Pons (tissue), 1 donor: Measurements from ENCODE around the gene CNTNAP2.
A peak's percentile ranks its signal among the peaks of the same experiment; 100 is the strongest.
"Not testable (repeated sequence)": the region's sequence is repeated elsewhere in the genome, so short reads cannot be mapped to it uniquely, and the experiment has no call there.

Experiments used
- DNase-seq: peaks from one replicate; pipeline ENCODE4 v3.0.0-alpha.2; 2016; ENCODE audit warnings: low spot score

Gene CNTNAP2

GRCh38 chr7:148318102-148318811, 2201.7 kb downstream of the CNTNAP2 start:
- DNase-seq = no peak

- DNase-seq = no peak
Observed at GRCh38 chr7:148318838-148319237, 2202.2 kb downstream of the CNTNAP2 start.

GRCh38 chr7:148319316-148319808, 2202.8 kb downstream of the CNTNAP2 start:
- DNase-seq = no peak

GRCh38 chr7:148325208-148325607, 2208.6 kb downstream of the CNTNAP2 start:
- DNase-seq = no peak

- DNase-seq = no peak
Observed at GRCh38 chr7:148327379-148327778, 2210.8 kb downstream of the CNTNAP2 start.

GRCh38 chr7:148328906-148329305, 2212.3 kb downstream of the CNTNAP2 start:
- DNase-seq = no peak

- DNase-seq = no peak
Observed at GRCh38 chr7:148330124-148330818, 2213.7 kb downstream of the CNTNAP2 start.

- no peak for DNase-seq
Observed at GRCh38 chr7:148330822-148331221, 2214.2 kb downstream of the CNTNAP2 start.

- DNase-seq = not testable (repeated sequence)
Observed at GRCh38 chr7:148331456-148331855, 2214.9 kb downstream of the CNTNAP2 start.

- no peak for DNase-seq
Observed at GRCh38 chr7:148332191-148333186, 2215.9 kb downstream of the CNTNAP2 start.

GRCh38 chr7:148334441-148334956, 2217.9 kb downstream of the CNTNAP2 start:
- DNase-seq = no peak

GRCh38 chr7:148334959-148335577, 2218.5 kb downstream of the CNTNAP2 start:
- DNase-seq = peak; percentile 43

- DNase-seq = no peak
Observed at GRCh38 chr7:148335790-148336189, 2219.2 kb downstream of the CNTNAP2 start.

- DNase-seq = no peak
Observed at GRCh38 chr7:148336411-148336810, 2219.8 kb downstream of the CNTNAP2 start.

GRCh38 chr7:148337246-148337965, 2220.8 kb downstream of the CNTNAP2 start:
- DNase-seq = no peak

- DNase-seq = no peak
Observed at GRCh38 chr7:148337995-148338747, 2221.6 kb downstream of the CNTNAP2 start.

- no peak for DNase-seq
Observed at GRCh38 chr7:148340438-148341280, 2224.1 kb downstream of the CNTNAP2 start.

GRCh38 chr7:148344406-148344805, 2227.8 kb downstream of the CNTNAP2 start:
- DNase-seq = no peak

- no peak for DNase-seq
Observed at GRCh38 chr7:148347981-148348380, 2231.4 kb downstream of the CNTNAP2 start.
